Panc1 (cell line): ENCODE data around the gene EFNB1. TPM values are rescaled to one million over a fixed set of nuclear protein-coding genes. Genes with fewer than 3 reads are reported as not detected.

Experiments used
- ATAC-seq: fragments of 200-7000 bp; cut with Tn5 transposase; 2 replicates; pipeline ENCODE4 v1.9.1; 2020; ENCODE audit warnings: mild to moderate bottlenecking, moderate library complexity
- BruUV-seq: library from RNA; stranded (reverse); fragments of 400-500 nt; replicated peaks from 2 replicates; lab custom pipeline; 2021; lab: Mats Ljungman, UMichigan
- CTCF ChIA-PET: fragments of 300-600 bp; sonication (Branson Sonifier 250); formaldehyde crosslinking; loops from one replicate; lab custom pipeline; 2022; ENCODE audit warnings: antibody characterized with exemption; lab: Charles Lee
- POLR2A ChIA-PET: fragments of 300-600 bp; sonication (Branson Sonifier 250); formaldehyde crosslinking; loops from one replicate; lab custom pipeline; 2022; ENCODE audit warnings: antibody characterized with exemption; lab: Charles Lee
- DNase-seq: peaks from one replicate; pipeline ENCODE4 v3.0.0-alpha.2; 2010; ENCODE audit warnings: low read depth, low spot score
- H3K27ac ChIP-seq: 2 replicates; pipeline ENCODE4 v1.5.1; 2011; ENCODE audit warnings: mild to moderate bottlenecking, low read length, inconsistent platforms
- H3K27me3 ChIP-seq: fragments of 200-500 bp; sonication (Bioruptor generic); 2 replicates; pipeline ENCODE4 v1.6.0; 2014; ENCODE audit warnings: low read length, inconsistent platforms; ENCODE audit not compliant: control insufficient read depth, insufficient read depth
- H3K36me3 ChIP-seq: fragments of 200-500 bp; sonication (Bioruptor generic); 2 replicates; pipeline ENCODE4 v1.5.1; 2014; ENCODE audit warnings: inconsistent platforms, mild to moderate bottlenecking, low read length, moderate library complexity; ENCODE audit not compliant: control insufficient read depth, insufficient read depth
- H3K4me1 ChIP-seq: 2 replicates; pipeline ENCODE4 v1.5.1; 2011; ENCODE audit warnings: inconsistent platforms, mild to moderate bottlenecking, low read length, moderate library complexity; ENCODE audit not compliant: control insufficient read depth, insufficient read depth
- H3K4me3 ChIP-seq, 2 experiments: 2 replicates each; pipeline ENCODE4 v1.5.1; 2011 to 2012; ENCODE audit warnings: low read depth in 2 of 2, low read length in 2 of 2, mild to moderate bottlenecking in 2 of 2, inconsistent platforms in 1 of 2, moderate library complexity in 1 of 2
- H3K9me3 ChIP-seq: fragments of 200-500 bp; sonication (Bioruptor generic); 2 replicates; pipeline ENCODE4 v1.5.1; 2014; ENCODE audit warnings: low read depth, mild to moderate bottlenecking, inconsistent platforms, low read length, moderate library complexity; ENCODE audit not compliant: control insufficient read depth, insufficient read depth
- CTCF ChIP-seq: fragments of 450-650 bp; IDR thresholded peaks from 2 replicates; pipeline ENCODE4 v1.5.1; 2017; ENCODE audit warnings: mild to moderate bottlenecking
- POLR2AphosphoS5 ChIP-seq: IDR thresholded peaks from 2 replicates; pipeline ENCODE4 v1.6.1; 2012; ENCODE audit warnings: mild to moderate bottlenecking, low read depth, low read length, moderate library complexity
- SIN3A ChIP-seq: IDR thresholded peaks from 2 replicates; pipeline ENCODE4 v1.6.1; 2012; ENCODE audit warnings: low read depth, mild to moderate bottlenecking, low read length, moderate library complexity, borderline replicate concordance; ENCODE audit not compliant: insufficient read depth
- TCF7L2 ChIP-seq: IDR thresholded peaks from 2 replicates; pipeline ENCODE4 v1.6.1; 2011; ENCODE audit warnings: mild to moderate bottlenecking, low read depth, low read length, inconsistent platforms
- in situ Hi-C: cut with HindIII; loops from 2 replicates; pipeline ENCODE4 v1.10.0; 2016; ENCODE audit warnings: low sequenced_read_pairs, low pct_unique_long_range_greater_than_20kb
- intact Hi-C: fragments of 100-400 bp; cut with micrococcal nuclease; formaldehyde crosslinking; loops from one replicate; pipeline ENCODE4 v1.10.0; 2022; ENCODE audit not compliant: unreplicated experiment
- total RNA-seq: library from RNA; stranded (reverse); gene quantifications from one replicate; pipeline ENCODE4 v1.2.1, GENCODE V29; 2021; ENCODE audit not compliant: unreplicated experiment
- TF ChIP-seq, protein P1 (sequence below), 2 experiments: IDR thresholded peaks; 2 replicates each; pipeline ENCODE4 v1.6.1; 2011 to 2012; ENCODE audit warnings: low read depth in 2 of 2, control low read depth in 1 of 2, low read length in 1 of 2, mild to moderate bottlenecking in 1 of 2, moderate library complexity in 1 of 2; ENCODE audit not compliant: insufficient read depth in 1 of 2

The EFNB1 gene
- total RNA-seq, 1 experiment from 2014 or later, result 12.9 TPM

- H3K27ac ChIP-seq, result no peak overlapping the region
- no peak overlapping the region for H3K4me3 ChIP-seq
- ATAC-seq (no peak), DNase-seq (no peak)
- no peaks in the 10 kb centered on the region for H3K9me3 ChIP-seq
- ChIA-PET POLR2A (interaction anchor here (0.6 kb wide), 1 partner anchor 260 kb away, joined by 3 read pairs; no protein-coding TSS in a partner anchor), CTCF (no interaction called here)
- in situ Hi-C loops (no loop called here), intact Hi-C loops (loop anchor here (10.0 kb wide), 2 partner anchors 314 to 1274 kb away; no protein-coding TSS in a partner anchor)
- TF ChIP-seq, protein P1, sequence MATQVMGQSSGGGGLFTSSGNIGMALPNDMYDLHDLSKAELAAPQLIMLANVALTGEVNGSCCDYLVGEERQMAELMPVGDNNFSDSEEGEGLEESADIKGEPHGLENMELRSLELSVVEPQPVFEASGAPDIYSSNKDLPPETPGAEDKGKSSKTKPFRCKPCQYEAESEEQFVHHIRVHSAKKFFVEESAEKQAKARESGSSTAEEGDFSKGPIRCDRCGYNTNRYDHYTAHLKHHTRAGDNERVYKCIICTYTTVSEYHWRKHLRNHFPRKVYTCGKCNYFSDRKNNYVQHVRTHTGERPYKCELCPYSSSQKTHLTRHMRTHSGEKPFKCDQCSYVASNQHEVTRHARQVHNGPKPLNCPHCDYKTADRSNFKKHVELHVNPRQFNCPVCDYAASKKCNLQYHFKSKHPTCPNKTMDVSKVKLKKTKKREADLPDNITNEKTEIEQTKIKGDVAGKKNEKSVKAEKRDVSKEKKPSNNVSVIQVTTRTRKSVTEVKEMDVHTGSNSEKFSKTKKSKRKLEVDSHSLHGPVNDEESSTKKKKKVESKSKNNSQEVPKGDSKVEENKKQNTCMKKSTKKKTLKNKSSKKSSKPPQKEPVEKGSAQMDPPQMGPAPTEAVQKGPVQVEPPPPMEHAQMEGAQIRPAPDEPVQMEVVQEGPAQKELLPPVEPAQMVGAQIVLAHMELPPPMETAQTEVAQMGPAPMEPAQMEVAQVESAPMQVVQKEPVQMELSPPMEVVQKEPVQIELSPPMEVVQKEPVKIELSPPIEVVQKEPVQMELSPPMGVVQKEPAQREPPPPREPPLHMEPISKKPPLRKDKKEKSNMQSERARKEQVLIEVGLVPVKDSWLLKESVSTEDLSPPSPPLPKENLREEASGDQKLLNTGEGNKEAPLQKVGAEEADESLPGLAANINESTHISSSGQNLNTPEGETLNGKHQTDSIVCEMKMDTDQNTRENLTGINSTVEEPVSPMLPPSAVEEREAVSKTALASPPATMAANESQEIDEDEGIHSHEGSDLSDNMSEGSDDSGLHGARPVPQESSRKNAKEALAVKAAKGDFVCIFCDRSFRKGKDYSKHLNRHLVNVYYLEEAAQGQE (IDR thresholded peaks at IDR 0.05; ENCODE audit: insufficient read depth in 1 of 2, low read depth in 2 of 2, low read length in 1 of 2), result no peak
- TF ChIP-seq SIN3A (no peak), POLR2AphosphoS5 (no peak), TCF7L2 (no peak), CTCF (no peak)
- H3K36me3 ChIP-seq, result no peaks in the 10 kb centered on the region
- BruUV-seq, result no TSS peak
- H3K27me3 ChIP-seq, result no peaks in the 10 kb centered on the region
- no peaks in the 10 kb centered on the region for H3K4me1 ChIP-seq
These were observed 8.2 kb upstream of the EFNB1 start for GRCh38 chrX:68820476-68821110.

DNA sequence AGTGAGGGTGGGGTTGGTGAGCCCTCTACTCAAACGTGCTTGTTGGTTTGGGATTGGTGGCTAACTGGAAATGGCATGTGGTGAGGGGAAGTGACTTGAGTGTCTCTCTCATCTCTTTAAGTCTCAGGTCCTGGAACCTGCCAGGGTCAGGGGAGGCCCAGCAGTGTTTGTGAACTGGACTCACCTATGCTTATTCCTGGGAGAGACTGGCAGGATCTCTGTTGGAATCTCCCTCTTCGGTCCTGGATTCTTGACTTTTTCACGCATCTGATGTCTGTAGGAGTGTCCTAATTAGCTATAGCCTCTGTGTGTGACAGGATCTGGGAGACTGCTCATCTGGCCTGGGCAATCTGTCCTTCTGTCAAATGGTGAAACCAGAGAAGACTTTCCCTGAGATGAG lies 7.2 kb upstream of the EFNB1 start:
- Histone ChIP-seq H3K27ac (no peak overlapping the region), H3K27me3 (no peaks in the 10 kb centered on the region), H3K9me3 (no peaks in the 10 kb centered on the region), H3K36me3 (no peaks in the 10 kb centered on the region), H3K4me1 (no peaks in the 10 kb centered on the region), H3K4me3 (no peak overlapping the region)
- POLR2A ChIA-PET, result no interaction called here
- intact Hi-C loops, result loop anchor here (10.0 kb wide), 2 partner anchors 313 to 1273 kb away; no protein-coding TSS in a partner anchor
- no peak for DNase-seq
- in situ Hi-C loops, result no loop called here
- BruUV-seq, result no TSS peak
- TF ChIP-seq SIN3A, result no peak
- TF ChIP-seq, protein P1 (IDR thresholded peaks at IDR 0.05; ENCODE audit: insufficient read depth in 1 of 2, low read depth in 2 of 2, low read length in 1 of 2), result no peak
- TF ChIP-seq TCF7L2, result no peak
- no peak for TF ChIP-seq CTCF
- TF ChIP-seq POLR2AphosphoS5, result no peak
- CTCF ChIA-PET, result no interaction called here
- ATAC-seq, result no peak
